Measurements from ENCODE around the gene DTNB.
"Not testable (repeated sequence)": the region's sequence is repeated elsewhere in the genome, so short reads cannot be mapped to it uniquely, and the experiment has no call there.

DTNB gene

GRCh38 chr2:25552318-25552717 lies 121.1 kb downstream of the DTNB start:
- Histone ChIP-seq H3K9me3 (ENCODE audit: insufficient read depth, low read length) (no peaks in the 10 kb centered on the region), H3K4me1 (ENCODE audit: low read length) (peaks cover 16% of the 10 kb centered on the region), H2AFZ (ENCODE audit: low read depth, low read length) (no peak overlapping the region), H3K79me2 (ENCODE audit: low read length) (no peaks in the 10 kb centered on the region), H3K9ac (ENCODE audit: low read length) (no peak overlapping the region), H3K27me3 (ENCODE audit: low read depth, low read length) (no peaks in the 10 kb centered on the region), H3K4me3 (ENCODE audit: low read length) (no peak overlapping the region), H3K4me2 (ENCODE audit: low read length) (no peak overlapping the region), H4K20me1 (ENCODE audit: insufficient read depth, low read length) (no peaks in the 10 kb centered on the region), H3K36me3 (replicated peaks; ENCODE audit: low read depth, low read length) (no peaks in the 10 kb centered on the region), H3K27ac (ENCODE audit: low read length) (no peak overlapping the region)
- TF ChIP-seq, protein P1, sequence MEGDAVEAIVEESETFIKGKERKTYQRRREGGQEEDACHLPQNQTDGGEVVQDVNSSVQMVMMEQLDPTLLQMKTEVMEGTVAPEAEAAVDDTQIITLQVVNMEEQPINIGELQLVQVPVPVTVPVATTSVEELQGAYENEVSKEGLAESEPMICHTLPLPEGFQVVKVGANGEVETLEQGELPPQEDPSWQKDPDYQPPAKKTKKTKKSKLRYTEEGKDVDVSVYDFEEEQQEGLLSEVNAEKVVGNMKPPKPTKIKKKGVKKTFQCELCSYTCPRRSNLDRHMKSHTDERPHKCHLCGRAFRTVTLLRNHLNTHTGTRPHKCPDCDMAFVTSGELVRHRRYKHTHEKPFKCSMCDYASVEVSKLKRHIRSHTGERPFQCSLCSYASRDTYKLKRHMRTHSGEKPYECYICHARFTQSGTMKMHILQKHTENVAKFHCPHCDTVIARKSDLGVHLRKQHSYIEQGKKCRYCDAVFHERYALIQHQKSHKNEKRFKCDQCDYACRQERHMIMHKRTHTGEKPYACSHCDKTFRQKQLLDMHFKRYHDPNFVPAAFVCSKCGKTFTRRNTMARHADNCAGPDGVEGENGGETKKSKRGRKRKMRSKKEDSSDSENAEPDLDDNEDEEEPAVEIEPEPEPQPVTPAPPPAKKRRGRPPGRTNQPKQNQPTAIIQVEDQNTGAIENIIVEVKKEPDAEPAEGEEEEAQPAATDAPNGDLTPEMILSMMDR (IDR thresholded peaks at IDR 0.05; ENCODE audit: low read depth, low read length) = no peak
- no peak for TF ChIP-seq EZH2phosphoT487 (IDR thresholded peaks at IDR 0.05; ENCODE audit: low read depth)

GRCh38 chr2:25551316-25551715 lies 122.1 kb downstream of the DTNB start:
- no peak overlapping the region for H3K4me3 ChIP-seq (ENCODE audit: low read length)
- H3K9ac ChIP-seq (ENCODE audit: low read length) = no peak overlapping the region
- H4K20me1 ChIP-seq (ENCODE audit: insufficient read depth, low read length) = no peaks in the 10 kb centered on the region
- no peak overlapping the region for H2AFZ ChIP-seq (ENCODE audit: low read depth, low read length)
- no peaks in the 10 kb centered on the region for H3K27me3 ChIP-seq (ENCODE audit: low read depth, low read length)
- H3K36me3 ChIP-seq (replicated peaks; ENCODE audit: low read depth, low read length) = no peaks in the 10 kb centered on the region
- no peak overlapping the region for H3K4me2 ChIP-seq (ENCODE audit: low read length)
- H3K4me1 ChIP-seq (ENCODE audit: low read length) = peaks cover 9% of the 10 kb centered on the region
- H3K9me3 ChIP-seq (ENCODE audit: insufficient read depth, low read length) = no peaks in the 10 kb centered on the region
- H3K27ac ChIP-seq (ENCODE audit: low read length) = no peak overlapping the region
- H3K79me2 ChIP-seq (ENCODE audit: low read length) = no peaks in the 10 kb centered on the region
- no peak for TF ChIP-seq EZH2phosphoT487 (IDR thresholded peaks at IDR 0.05; ENCODE audit: low read depth)
- TF ChIP-seq, protein P1 (IDR thresholded peaks at IDR 0.05; ENCODE audit: low read depth, low read length) = no peak

- not testable (repeated sequence) for H4K20me1 ChIP-seq (ENCODE audit: insufficient read depth, low read length); H3K4me2 ChIP-seq (ENCODE audit: low read length); H3K4me3 ChIP-seq (ENCODE audit: low read length); H3K4me1 ChIP-seq (ENCODE audit: low read length); H3K9ac ChIP-seq (ENCODE audit: low read length); H3K79me2 ChIP-seq (ENCODE audit: low read length); H3K9me3 ChIP-seq (ENCODE audit: insufficient read depth, low read length); H2AFZ ChIP-seq (ENCODE audit: low read depth, low read length); H3K27ac ChIP-seq (ENCODE audit: low read length); H3K36me3 ChIP-seq (replicated peaks; ENCODE audit: low read depth, low read length); H3K27me3 ChIP-seq (ENCODE audit: low read depth, low read length)
Measured at GRCh38 chr2:25549571-25549970, 123.8 kb downstream of the DTNB start.

DNA sequence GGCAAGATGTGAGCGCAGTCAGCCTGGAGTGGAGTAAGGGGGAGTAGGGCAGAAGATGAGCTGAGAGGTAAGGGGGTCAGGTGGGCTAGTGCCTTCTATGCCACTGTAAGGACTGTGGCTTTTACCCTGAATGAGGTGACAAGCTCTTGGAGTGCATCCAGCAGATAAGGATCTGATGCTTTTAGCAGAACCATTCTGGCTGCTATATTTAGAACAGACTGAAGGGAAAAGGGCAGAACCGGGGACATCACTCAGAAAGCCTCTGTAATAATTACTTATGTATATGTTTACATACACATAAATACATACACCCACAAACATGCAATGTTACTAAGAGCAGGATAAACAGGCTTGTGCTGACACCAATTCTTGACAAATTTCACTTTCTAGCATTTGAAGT lies 124.8 kb downstream of the DTNB start:
- Histone ChIP-seq H3K27ac (ENCODE audit: low read length) (no peak overlapping the region), H3K36me3 (replicated peaks; ENCODE audit: low read depth, low read length) (no peaks in the 10 kb centered on the region), H3K4me2 (ENCODE audit: low read length) (no peak overlapping the region), H3K27me3 (ENCODE audit: low read depth, low read length) (no peaks in the 10 kb centered on the region), H3K9me3 (ENCODE audit: insufficient read depth, low read length) (no peaks in the 10 kb centered on the region), H2AFZ (ENCODE audit: low read depth, low read length) (no peak overlapping the region), H3K79me2 (ENCODE audit: low read length) (no peaks in the 10 kb centered on the region), H3K9ac (ENCODE audit: low read length) (no peak overlapping the region), H3K4me1 (ENCODE audit: low read length) (peaks cover 9% of the 10 kb centered on the region), H4K20me1 (ENCODE audit: insufficient read depth, low read length) (no peaks in the 10 kb centered on the region), H3K4me3 (ENCODE audit: low read length) (no peak overlapping the region)
- TF ChIP-seq, protein P1 (IDR thresholded peaks at IDR 0.05; ENCODE audit: low read depth, low read length) = no peak
- no peak for TF ChIP-seq EZH2phosphoT487 (IDR thresholded peaks at IDR 0.05; ENCODE audit: low read depth)

DNA sequence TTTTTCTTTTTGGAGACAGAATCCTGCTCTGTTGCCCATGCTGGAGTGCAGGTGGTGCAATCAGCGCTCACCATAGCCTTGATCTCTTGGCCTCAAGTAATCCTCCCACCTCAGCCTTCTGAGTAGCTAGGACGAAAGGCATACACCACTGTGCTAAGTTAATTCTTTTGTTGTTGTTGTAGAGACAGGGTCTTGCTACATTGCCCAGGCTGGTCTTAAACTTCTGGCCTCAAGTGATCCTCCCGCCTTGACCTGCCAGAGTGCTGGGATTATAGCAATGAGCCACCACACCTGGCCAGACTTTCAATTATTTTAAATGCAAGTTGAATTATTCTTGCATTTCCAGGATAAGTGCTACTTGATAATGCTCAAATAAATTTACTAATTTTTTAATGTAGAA lies 126.5 kb downstream of the DTNB start:
- no peak overlapping the region for H3K4me3 ChIP-seq (ENCODE audit: low read length)
- no peak overlapping the region for H3K27ac ChIP-seq (ENCODE audit: low read length)
- no peaks in the 10 kb centered on the region for H3K9me3 ChIP-seq (ENCODE audit: insufficient read depth, low read length)
- no peaks in the 10 kb centered on the region for H3K27me3 ChIP-seq (ENCODE audit: low read depth, low read length)
- H3K36me3 ChIP-seq (replicated peaks; ENCODE audit: low read depth, low read length) = no peaks in the 10 kb centered on the region
- no peak overlapping the region for H2AFZ ChIP-seq (ENCODE audit: low read depth, low read length)
- H3K79me2 ChIP-seq (ENCODE audit: low read length) = no peaks in the 10 kb centered on the region
- no peak for TF ChIP-seq EZH2phosphoT487 (IDR thresholded peaks at IDR 0.05; ENCODE audit: low read depth)
- TF ChIP-seq, protein P1 (IDR thresholded peaks at IDR 0.05; ENCODE audit: low read depth, low read length) = no peak
- no peak overlapping the region for H3K4me2 ChIP-seq (ENCODE audit: low read length)
- no peaks in the 10 kb centered on the region for H4K20me1 ChIP-seq (ENCODE audit: insufficient read depth, low read length)
- peaks cover 9% of the 10 kb centered on the region for H3K4me1 ChIP-seq (ENCODE audit: low read length)
- H3K9ac ChIP-seq (ENCODE audit: low read length) = no peak overlapping the region
